ENCODE measurements around the gene CPT1A.
A peak's percentile ranks its signal among the peaks of the same experiment; 100 is the strongest.
"Not testable (repeated sequence)": the region's sequence is repeated elsewhere in the genome, so short reads cannot be mapped to it uniquely, and the experiment has no call there.

Gene CPT1A

GRCh38 chr11:68841718-68842426 lies at the start of gene CPT1A:
Gene CPT1A, minus strand, starts transcription at chr11:68841916. Its CDS starts 26,442 bp downstream, at chr11:68815474.
- Mint-ChIP-seq H3K4me3 (peak within 1 kb of the TSS; percentile 82), H3K36me3 (ENCODE audit: low read depth) (no peaks in the 10 kb centered on the region), H3K27ac (peak within 1 kb of the TSS; percentile 86), H3K9me3 (no peaks in the 10 kb centered on the region), H3K27me3 (no peaks in the 10 kb centered on the region), H3K4me1 (ENCODE audit: low read depth) (peaks cover 54% of the 10 kb centered on the region)
- peak; percentile 80 for DNase-seq

- no peak overlapping the region for H3K4me3 Mint-ChIP-seq
- H3K27me3 Mint-ChIP-seq = no peaks in the 10 kb centered on the region
- no peak for DNase-seq
- peaks cover 3% of the 10 kb centered on the region for H3K4me1 Mint-ChIP-seq (ENCODE audit: low read depth)
- H3K9me3 Mint-ChIP-seq = no peaks in the 10 kb centered on the region
- H3K36me3 Mint-ChIP-seq (ENCODE audit: low read depth) = peaks cover 63% of the 10 kb centered on the region
- no peak overlapping the region for H3K27ac Mint-ChIP-seq
These were observed 48.9 kb upstream of the CPT1A start for GRCh38 chr11:68890490-68891231.

GRCh38 chr11:68889948-68890446 lies 48.3 kb upstream of the CPT1A start:
- Mint-ChIP-seq H3K27ac (no peak overlapping the region), H3K4me3 (no peak overlapping the region), H3K27me3 (no peaks in the 10 kb centered on the region), H3K9me3 (no peaks in the 10 kb centered on the region), H3K4me1 (ENCODE audit: low read depth) (peaks cover 3% of the 10 kb centered on the region), H3K36me3 (ENCODE audit: low read depth) (peaks cover 57% of the 10 kb centered on the region)
- no peak for DNase-seq

GRCh38 chr11:68884827-68885226 lies 43.1 kb upstream of the CPT1A start:
- not testable (repeated sequence) for H3K27ac Mint-ChIP-seq; H3K4me3 Mint-ChIP-seq; DNase-seq; H3K9me3 Mint-ChIP-seq; H3K27me3 Mint-ChIP-seq; H3K4me1 Mint-ChIP-seq (ENCODE audit: low read depth)
- H3K36me3 Mint-ChIP-seq (ENCODE audit: low read depth) = peaks cover 24% of the 10 kb centered on the region

- DNase-seq = no peak
- no peak overlapping the region for H3K27ac Mint-ChIP-seq
- H3K36me3 Mint-ChIP-seq (ENCODE audit: low read depth) = peaks cover 17% of the 10 kb centered on the region
- H3K9me3 Mint-ChIP-seq = no peaks in the 10 kb centered on the region
- no peaks in the 10 kb centered on the region for H3K4me1 Mint-ChIP-seq (ENCODE audit: low read depth)
- no peaks in the 10 kb centered on the region for H3K27me3 Mint-ChIP-seq
- H3K4me3 Mint-ChIP-seq = no peak overlapping the region
These were observed 40.7 kb upstream of the CPT1A start for GRCh38 chr11:68882391-68882790.

GRCh38 chr11:68881320-68881719 lies 39.6 kb upstream of the CPT1A start:
- no peaks in the 10 kb centered on the region for H3K4me1 Mint-ChIP-seq (ENCODE audit: low read depth)
- peaks cover 14% of the 10 kb centered on the region for H3K36me3 Mint-ChIP-seq (ENCODE audit: low read depth)

GRCh38 chr11:68880851-68881250 lies 39.1 kb upstream of the CPT1A start:
- H3K27ac Mint-ChIP-seq = no peak overlapping the region
- no peaks in the 10 kb centered on the region for H3K9me3 Mint-ChIP-seq
- no peaks in the 10 kb centered on the region for H3K4me1 Mint-ChIP-seq (ENCODE audit: low read depth)
- H3K27me3 Mint-ChIP-seq = no peaks in the 10 kb centered on the region
- no peak for DNase-seq
- peaks cover 14% of the 10 kb centered on the region for H3K36me3 Mint-ChIP-seq (ENCODE audit: low read depth)
- H3K4me3 Mint-ChIP-seq = no peak overlapping the region

More at GRCh38 chr11:68881320-68881719, 39.6 kb upstream of the CPT1A start:
- no peak overlapping the region for H3K4me3 Mint-ChIP-seq
- no peaks in the 10 kb centered on the region for H3K27me3 Mint-ChIP-seq
- H3K9me3 Mint-ChIP-seq = no peaks in the 10 kb centered on the region
- H3K27ac Mint-ChIP-seq = no peak overlapping the region
- DNase-seq = no peak

GRCh38 chr11:68878022-68878421 lies 36.3 kb upstream of the CPT1A start:
- Mint-ChIP-seq H3K9me3 (no peaks in the 10 kb centered on the region), H3K27me3 (no peaks in the 10 kb centered on the region), H3K4me3 (no peak overlapping the region), H3K27ac (no peak overlapping the region), H3K36me3 (ENCODE audit: low read depth) (peaks cover 9% of the 10 kb centered on the region), H3K4me1 (ENCODE audit: low read depth) (no peaks in the 10 kb centered on the region)
- no peak for DNase-seq

- DNase-seq = no peak
- Mint-ChIP-seq H3K27me3 (peaks cover 33% of the 10 kb centered on the region), H3K9me3 (no peaks in the 10 kb centered on the region), H3K4me3 (no peak overlapping the region), H3K36me3 (ENCODE audit: low read depth) (no peaks in the 10 kb centered on the region), H3K4me1 (ENCODE audit: low read depth) (peaks cover 14% of the 10 kb centered on the region), H3K27ac (no peak overlapping the region)
These were observed 30.7 kb upstream of the CPT1A start for GRCh38 chr11:68872216-68873003.

- DNase-seq = no peak
- H3K4me1 Mint-ChIP-seq (ENCODE audit: low read depth) = peaks cover 14% of the 10 kb centered on the region
- no peaks in the 10 kb centered on the region for H3K9me3 Mint-ChIP-seq
- peaks cover 33% of the 10 kb centered on the region for H3K27me3 Mint-ChIP-seq
- H3K27ac Mint-ChIP-seq = no peak overlapping the region
- no peaks in the 10 kb centered on the region for H3K36me3 Mint-ChIP-seq (ENCODE audit: low read depth)
- peak overlapping the region; percentile 72 for H3K4me3 Mint-ChIP-seq
These were observed 28.8 kb upstream of the CPT1A start for GRCh38 chr11:68870470-68870869.

- no peak for DNase-seq
- Mint-ChIP-seq H3K4me3 (no peak overlapping the region), H3K27ac (no peak overlapping the region), H3K36me3 (ENCODE audit: low read depth) (no peaks in the 10 kb centered on the region), H3K9me3 (peaks cover 3% of the 10 kb centered on the region), H3K4me1 (ENCODE audit: low read depth) (peaks cover 14% of the 10 kb centered on the region), H3K27me3 (peaks cover 33% of the 10 kb centered on the region)
These were observed 26.6 kb upstream of the CPT1A start for GRCh38 chr11:68868221-68868835.

- peaks cover 3% of the 10 kb centered on the region for H3K9me3 Mint-ChIP-seq
- H3K36me3 Mint-ChIP-seq (ENCODE audit: low read depth) = no peaks in the 10 kb centered on the region
- H3K4me3 Mint-ChIP-seq = no peak overlapping the region
- no peak overlapping the region for H3K27ac Mint-ChIP-seq
- no peak for DNase-seq
- H3K27me3 Mint-ChIP-seq = peaks cover 33% of the 10 kb centered on the region
- H3K4me1 Mint-ChIP-seq (ENCODE audit: low read depth) = peaks cover 14% of the 10 kb centered on the region
These were observed 25.4 kb upstream of the CPT1A start for GRCh38 chr11:68867066-68867465.

GRCh38 chr11:68865241-68865640 lies 23.5 kb upstream of the CPT1A start:
- Mint-ChIP-seq H3K27me3 (peaks cover 21% of the 10 kb centered on the region), H3K4me3 (no peak overlapping the region), H3K27ac (no peak overlapping the region), H3K36me3 (ENCODE audit: low read depth) (no peaks in the 10 kb centered on the region), H3K4me1 (ENCODE audit: low read depth) (peaks cover 10% of the 10 kb centered on the region), H3K9me3 (peaks cover 3% of the 10 kb centered on the region)
- DNase-seq = no peak

- DNase-seq = no peak
- Mint-ChIP-seq H3K4me3 (no peak overlapping the region), H3K27me3 (peaks cover 6% of the 10 kb centered on the region), H3K36me3 (ENCODE audit: low read depth) (no peaks in the 10 kb centered on the region), H3K9me3 (peaks cover 3% of the 10 kb centered on the region), H3K27ac (no peak overlapping the region), H3K4me1 (ENCODE audit: low read depth) (no peaks in the 10 kb centered on the region)
These were observed 22.0 kb upstream of the CPT1A start for GRCh38 chr11:68863553-68864265.

All from activated T-cell treated with anti-CD3 and anti-CD28 coated beads, Interleukin-2, amount 50 U/mL, for 24 hours (primary cell).